Endothelial cell of umbilical vein (primary cell): Measurements from ENCODE around the gene RCAN3. TPM values are rescaled to one million over a fixed set of nuclear protein-coding genes. Genes with fewer than 3 reads are reported as not detected.

Experiments
- BruUV-seq: library from RNA; stranded (reverse); fragments of 400-500 nt; replicated peaks from 2 replicates; lab custom pipeline; 2021; lab: Mats Ljungman, UMichigan
- CTCF ChIA-PET: fragments of 300-600, 350-600 bp; sonication (Branson Sonifier 250); formaldehyde crosslinking; loops from one replicate; lab custom pipeline; 2021; ENCODE audit warnings: antibody characterized with exemption, inconsistent platforms; lab: Charles Lee
- POLR2A ChIA-PET: fragments of 300-600, 350-600 bp; sonication (Branson Sonifier 250); formaldehyde crosslinking; loops from one replicate; lab custom pipeline; 2021; ENCODE audit warnings: antibody characterized with exemption, inconsistent platforms; lab: Charles Lee
- DNase-seq: peaks from one replicate; pipeline ENCODE4 v3.0.0-alpha.2; 2011; ENCODE audit warnings: low read depth, low spot score
- FAIRE-seq: peaks from 2 replicates; lab custom pipeline; 2011; peaks lifted over from hg19 to GRCh38; lab: Jason Lieb, UNC
- H2AFZ ChIP-seq: 2 replicates; pipeline ENCODE4 v1.6.0; 2012; ENCODE audit warnings: low read depth, low read length, control low read depth, inconsistent platforms
- H3K27ac ChIP-seq: 2 replicates; pipeline ENCODE4 v1.5.1; 2011; ENCODE audit warnings: low read depth, mild to moderate bottlenecking, control low read depth, low read length, moderate library complexity; ENCODE audit not compliant: insufficient read depth
- H3K27me3 ChIP-seq, 2 experiments: 2 replicates each; pipeline versions ENCODE4 v1.6.0 to v1.6.1; 2011; ENCODE audit warnings: low read length in 2 of 2, mixed read lengths in 1 of 2; ENCODE audit not compliant: control insufficient read depth in 2 of 2, insufficient read depth in 2 of 2
- H3K36me3 ChIP-seq, 2 experiments: 2 replicates in 1 of 2; 3 replicates in 1 of 2; pipeline ENCODE4 v1.5.1; 2011; ENCODE audit warnings: low read length in 2 of 2, mild to moderate bottlenecking in 1 of 2, moderate library complexity in 1 of 2; ENCODE audit not compliant: control insufficient read depth in 2 of 2, insufficient read depth in 2 of 2; ENCODE audit errors: extremely low read depth in 1 of 2
- H3K4me1 ChIP-seq: 3 replicates; pipeline ENCODE4 v1.5.1; 2011; ENCODE audit warnings: mild to moderate bottlenecking, low read length; ENCODE audit not compliant: control insufficient read depth, insufficient read depth; ENCODE audit errors: extremely low read depth
- H3K4me2 ChIP-seq: 2 replicates; pipeline ENCODE4 v1.6.1; 2011; ENCODE audit warnings: low read length, control low read depth, mixed read lengths; ENCODE audit not compliant: insufficient read depth
- H3K4me3 ChIP-seq, 3 experiments: fragments of 200-600 bp in 1 of 3; sonication (generic), shearing (Covaris generic) in 1 of 3; replicated peaks in 1 of 3; 2 replicates each; pipeline ENCODE4 v1.5.1; 2011 to 2016; ENCODE audit warnings: control low read depth in 3 of 3, low read length in 3 of 3, mild to moderate bottlenecking in 2 of 3, inconsistent platforms in 1 of 3, low read depth in 1 of 3, moderate library complexity in 1 of 3; ENCODE audit not compliant: insufficient read depth in 1 of 3
- H3K79me2 ChIP-seq: 2 replicates; pipeline ENCODE4 v1.6.0; 2012; ENCODE audit warnings: low read length, inconsistent platforms; ENCODE audit not compliant: control insufficient read depth, insufficient read depth
- H3K9ac ChIP-seq: replicated peaks from 2 replicates; pipeline ENCODE3; 2011; ENCODE audit warnings: low read length, control low read depth; ENCODE audit not compliant: insufficient read depth; ENCODE audit errors: extremely low read depth
- H3K9me1 ChIP-seq: replicated peaks from 3 replicates; pipeline ENCODE4 v1.6.0; 2011; ENCODE audit warnings: mild to moderate bottlenecking, low read length; ENCODE audit not compliant: control insufficient read depth, insufficient read depth; ENCODE audit errors: extremely low read depth
- H3K9me3 ChIP-seq: replicated peaks from 2 replicates; pipeline ENCODE4 v1.5.1; 2012; ENCODE audit warnings: low read length, inconsistent platforms; ENCODE audit not compliant: control insufficient read depth, insufficient read depth
- H4K20me1 ChIP-seq: replicated peaks from 2 replicates; pipeline ENCODE3; 2011; ENCODE audit warnings: mild to moderate bottlenecking, low read length; ENCODE audit not compliant: control insufficient read depth, insufficient read depth; ENCODE audit errors: extremely low read depth
- CTCF ChIP-seq, 2 donors: IDR thresholded peaks; 1 replicate in 1 of 2; 2 replicates in 1 of 2; pipeline ENCODE4 v1.5.1; 2011; ENCODE audit warnings: low read length in 2 of 2, mild to moderate bottlenecking in 2 of 2, moderate library complexity in 2 of 2, control low read depth in 1 of 2, inconsistent platforms in 1 of 2, low read depth in 1 of 2; ENCODE audit not compliant: insufficient read depth in 1 of 2; ENCODE audit errors: extremely low read depth in 1 of 2
- EZH2 ChIP-seq: IDR thresholded peaks from 2 replicates; pipeline ENCODE4 v1.6.1; 2012; ENCODE audit warnings: borderline replicate concordance, low read depth, mild to moderate bottlenecking, moderate library complexity, low read length, inconsistent platforms; ENCODE audit not compliant: severe bottlenecking
- FOS ChIP-seq: IDR thresholded peaks from 2 replicates; pipeline ENCODE4 v1.6.1; 2011; ENCODE audit warnings: mild to moderate bottlenecking, low read length, moderate library complexity, borderline replicate concordance; ENCODE audit not compliant: insufficient read depth
- GATA2 ChIP-seq: IDR thresholded peaks from 2 replicates; pipeline ENCODE4 v1.7.0; 2011; ENCODE audit warnings: low read depth, mild to moderate bottlenecking, moderate library complexity, mixed read lengths, low read length; ENCODE audit not compliant: insufficient read length, insufficient read depth
- JUN ChIP-seq: IDR thresholded peaks from 2 replicates; pipeline ENCODE4 v1.6.1; 2011; ENCODE audit warnings: borderline replicate concordance, low read depth; ENCODE audit not compliant: insufficient read length, insufficient read depth
- MAX ChIP-seq: IDR thresholded peaks from 2 replicates; pipeline ENCODE4 v1.6.1; 2011; ENCODE audit not compliant: insufficient read depth, insufficient read length
- MYC ChIP-seq: IDR thresholded peaks from one replicate; pipeline ENCODE4 v1.6.1; 2011; ENCODE audit warnings: mild to moderate bottlenecking, low read depth, low read length
- POLR2A ChIP-seq: IDR thresholded peaks from 2 replicates; pipeline ENCODE4 v1.6.1; 2012; ENCODE audit warnings: low read depth, mild to moderate bottlenecking, control low read depth, low read length
- POLR2AphosphoS5 ChIP-seq: IDR thresholded peaks from 2 replicates; pipeline ENCODE4 v1.6.1; 2012; ENCODE audit warnings: low read depth, mild to moderate bottlenecking, control low read depth, low read length, moderate library complexity; ENCODE audit not compliant: insufficient read depth
- dilution Hi-C: fragments of 300-500 bp; cut with MboI; formaldehyde crosslinking; loops from one replicate; pipeline ENCODE4 v1.15.0; 2019; ENCODE audit warnings: low sequenced_read_pairs; ENCODE audit not compliant: extremely low pct_ligation_motif_present
- intact Hi-C: fragments of 100-400 bp; cut with micrococcal nuclease; formaldehyde crosslinking; loops from one replicate; pipeline ENCODE4 v1.10.0; 2022
- polyA plus RNA-seq, 4 experiments: library from polyadenylated mRNA; depleted of rRNA in 3 of 4; stranded (reverse) in 3 of 4; unstranded in 1 of 4; fragments of >200 nt; gene quantifications; 2 replicates each; pipeline versions ENCODE4 v1.2.1 to v1.2.3, GENCODE V29; 2011 to 2012; ENCODE audit warnings: missing spikeins in 1 of 4
- total RNA-seq: library from RNA; stranded (reverse); gene quantifications from 2 replicates; pipeline ENCODE4 v1.2.3, GENCODE V29; 2021

Gene RCAN3
- total and polyA plus RNA-seq, 2 donors (not counting 3 experiments of a cell fraction or from before 2014, with no cell fraction given) = 0.99 to 5.1 TPM

GRCh38 chr1:24544239-24544638 is 41.6 kb downstream of the RCAN3 start:
- H3K79me2 ChIP-seq = no peaks in the 10 kb centered on the region
- H3K36me3 ChIP-seq = no peaks in the 10 kb centered on the region
- no peak overlapping the region for H3K9ac ChIP-seq
- no peak overlapping the region for H3K4me3 ChIP-seq
- H3K4me2 ChIP-seq = no peak overlapping the region
- TF ChIP-seq MAX (no peak), POLR2A (no peak), POLR2AphosphoS5 (no peak), JUN (no peak), MYC (no peak), EZH2 (no peak), FOS (no peak), GATA2 (no peak), CTCF (IDR thresholded peaks at IDR 0.05; ENCODE audit: extremely low read depth in 1 of 2, insufficient read depth in 1 of 2, low read depth in 1 of 2, low read length in 2 of 2) (no peak)
- BruUV-seq = no TSS peak
- intact Hi-C loops (no loop called here), dilution Hi-C loops (no loop called here)
- peaks cover 3% of the 10 kb centered on the region for H3K4me1 ChIP-seq
- no peaks in the 10 kb centered on the region for H4K20me1 ChIP-seq
- FAIRE-seq (no peak), DNase-seq (no peak)
- no peak overlapping the region for H3K27ac ChIP-seq
- no peaks in the 10 kb centered on the region for H3K9me1 ChIP-seq
- ChIA-PET CTCF (interaction anchor here (1.5 kb wide), 1 partner anchor 345 kb away, joined by 5 read pairs; no protein-coding TSS in a partner anchor), POLR2A (no interaction called here)
- H2AFZ ChIP-seq = no peak overlapping the region
- no peaks in the 10 kb centered on the region for H3K9me3 ChIP-seq
- H3K27me3 ChIP-seq = peaks cover 2 to 5% of the 10 kb centered on the region in 2 experiments
